DLD1 (cell line): ENCODE data around the gene TMEM200A.

ENCODE experiments used
- in situ Hi-C: cut with HindIII; loops from 2 replicates; pipeline ENCODE4 v1.10.0; 2017; ENCODE audit warnings: low sequenced_read_pairs

TMEM200A gene

GRCh38 chr6:130423044-130423443 lies 57.2 kb downstream of the TMEM200A start:
- in situ Hi-C loops: no loop called here

- in situ Hi-C loops: no loop called here
These were observed 58.9 kb downstream of the TMEM200A start for GRCh38 chr6:130424710-130425109.

GRCh38 chr6:130425537-130425936 lies 59.7 kb downstream of the TMEM200A start:
- in situ Hi-C loops: no loop called here

GRCh38 chr6:130426066-130426721 lies 60.4 kb downstream of the TMEM200A start:
- in situ Hi-C loops: no loop called here

GRCh38 chr6:130431346-130431852 lies 65.6 kb downstream of the TMEM200A start:
- in situ Hi-C loops: no loop called here

GRCh38 chr6:130432838-130433237 lies 67.0 kb downstream of the TMEM200A start:
- in situ Hi-C loops: no loop called here

GRCh38 chr6:130434174-130434873 lies 68.5 kb downstream of the TMEM200A start:
- in situ Hi-C loops: no loop called here

GRCh38 chr6:130435181-130435580 lies 69.4 kb downstream of the TMEM200A start:
- in situ Hi-C loops: no loop called here

- in situ Hi-C loops: no loop called here
These were observed 72.1 kb downstream of the TMEM200A start for GRCh38 chr6:130437961-130438360.

- in situ Hi-C loops: no loop called here
These were observed 81.6 kb downstream of the TMEM200A start for GRCh38 chr6:130447374-130447773.

- in situ Hi-C loops: no loop called here
These were observed 86.5 kb downstream of the TMEM200A start for GRCh38 chr6:130452336-130452735.

- in situ Hi-C loops: no loop called here
These were observed 87.4 kb downstream of the TMEM200A start for GRCh38 chr6:130453230-130453629.

GRCh38 chr6:130457605-130458004 lies 91.8 kb downstream of the TMEM200A start:
- in situ Hi-C loops: no loop called here

GRCh38 chr6:130459316-130459715 lies 93.5 kb downstream of the TMEM200A start:
- in situ Hi-C loops: no loop called here

- in situ Hi-C loops: no loop called here
These were observed 95.1 kb downstream of the TMEM200A start for GRCh38 chr6:130460934-130461333.

- in situ Hi-C loops: no loop called here
These were observed 100.4 kb downstream of the TMEM200A start for GRCh38 chr6:130466052-130466747.

GRCh38 chr6:130466748-130467061 lies 100.9 kb downstream of the TMEM200A start:
- in situ Hi-C loops: no loop called here

- in situ Hi-C loops: no loop called here
These were observed 101.6 kb downstream of the TMEM200A start for GRCh38 chr6:130467146-130468050.

GRCh38 chr6:130470766-130471165 lies 104.9 kb downstream of the TMEM200A start:
- in situ Hi-C loops: no loop called here

- in situ Hi-C loops: no loop called here
These were observed 108.1 kb downstream of the TMEM200A start for GRCh38 chr6:130473886-130474285.
